GM19438 (cell line): Measurements from ENCODE around the gene AOAH.
"Not testable (repeated sequence)": the region's sequence is repeated elsewhere in the genome, so short reads cannot be mapped to it uniquely, and the experiment has no call there.

ENCODE experiments used
- ATAC-seq: cut with Tn5 transposase; IDR thresholded peaks from one replicate; pipeline ENCODE4 v1.9.1; 2021; ENCODE audit warnings: low read depth; ENCODE audit not compliant: unreplicated experiment

The AOAH gene

DNA sequence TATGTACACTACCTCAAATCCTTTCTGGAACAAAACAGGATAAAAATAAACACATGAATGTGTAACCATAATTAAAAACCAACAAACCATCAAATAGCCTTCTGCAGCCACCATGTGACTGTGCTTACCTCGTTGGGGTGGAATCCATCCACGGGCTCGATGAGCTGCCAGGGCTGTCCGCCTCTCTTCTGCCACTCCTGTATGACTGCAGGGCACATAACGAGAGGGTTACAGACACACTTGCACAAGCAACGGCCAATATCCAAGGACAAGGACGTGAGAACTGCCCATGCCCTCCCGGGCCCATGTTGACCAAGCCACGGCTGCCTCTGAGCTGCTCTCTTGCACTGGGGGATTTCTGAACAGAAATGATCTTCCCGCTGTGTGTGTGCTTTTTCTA is 202.4 kb downstream of the AOAH start:
- ATAC-seq, result no peak

- ATAC-seq, result no peak
Measured at GRCh38 chr7:36521133-36521532, 203.2 kb downstream of the AOAH start.

GRCh38 chr7:36515847-36516246 is 208.4 kb downstream of the AOAH start:
- ATAC-seq, result no peak

- no peak for ATAC-seq
Measured at GRCh38 chr7:36514289-36515243, 209.7 kb downstream of the AOAH start.

GRCh38 chr7:36513393-36513792 is 210.9 kb downstream of the AOAH start:
- no peak for ATAC-seq

DNA sequence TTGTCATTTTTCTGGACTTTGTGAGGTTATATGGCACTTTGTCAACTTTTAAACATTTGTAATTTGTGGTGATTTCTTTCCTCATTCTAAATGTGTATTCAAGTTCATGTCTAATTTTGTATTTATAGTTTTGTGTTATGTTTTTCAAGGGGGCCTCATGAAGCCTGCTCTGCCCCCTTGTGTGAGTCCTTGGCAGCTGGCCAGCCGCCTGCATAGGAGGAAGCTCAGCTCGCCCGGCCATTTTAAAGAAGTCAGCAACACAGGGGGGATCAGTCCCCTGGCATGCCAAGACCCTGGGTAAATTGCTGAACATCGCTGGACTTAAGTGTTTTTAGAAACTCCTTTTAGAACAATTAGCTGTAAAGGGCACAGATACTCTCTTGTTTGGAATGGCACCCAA is 211.7 kb downstream of the AOAH start:
- no peak for ATAC-seq

DNA sequence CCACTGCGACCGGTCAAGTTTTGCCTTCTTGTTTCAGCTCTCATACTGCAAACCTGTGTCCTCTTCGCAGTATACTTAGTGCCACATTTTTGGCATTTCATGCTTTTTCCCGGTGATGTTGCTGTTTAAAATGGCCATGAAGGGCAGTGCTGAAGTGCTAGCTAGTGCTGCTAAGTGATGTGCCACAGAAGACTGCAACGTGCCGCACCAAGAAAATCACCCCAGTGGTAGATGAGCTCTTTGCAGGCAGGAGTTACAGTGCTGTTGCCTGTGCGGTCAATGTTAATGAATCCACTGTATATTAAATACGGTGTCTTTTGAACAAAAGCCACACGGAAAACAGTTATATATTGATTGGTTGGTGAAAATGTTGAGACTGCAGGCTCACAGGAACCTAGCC is 214.3 kb downstream of the AOAH start:
- no peak for ATAC-seq

- no peak for ATAC-seq
Measured at GRCh38 chr7:36507475-36508440, 216.5 kb downstream of the AOAH start.

DNA sequence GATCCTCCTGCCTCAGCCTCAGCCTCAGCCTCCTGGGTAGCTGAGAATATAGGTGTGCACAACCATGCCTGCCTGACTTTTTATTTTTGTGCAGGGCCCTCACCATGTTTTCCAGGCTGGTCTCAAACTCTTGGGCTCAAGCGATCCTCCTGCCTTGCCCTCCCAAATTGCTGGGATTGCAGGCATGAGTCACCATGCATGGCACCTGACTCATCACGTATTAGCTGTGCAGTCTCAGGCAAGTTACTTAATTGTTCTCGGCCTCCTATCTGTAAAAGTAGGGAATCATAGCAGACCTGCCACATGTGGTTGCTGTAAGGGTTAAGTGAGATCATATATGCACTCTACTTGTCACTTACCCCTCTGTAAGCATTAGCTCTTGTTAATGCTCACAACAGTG is 217.5 kb downstream of the AOAH start:
- no peak for ATAC-seq

GRCh38 chr7:36506130-36506798 is 218.0 kb downstream of the AOAH start:
- no peak for ATAC-seq

GRCh38 chr7:36504617-36505016 is 219.7 kb downstream of the AOAH start:
- ATAC-seq, result not testable (repeated sequence)

GRCh38 chr7:36504216-36504615 is 220.1 kb downstream of the AOAH start:
- ATAC-seq, result not testable (repeated sequence)

DNA sequence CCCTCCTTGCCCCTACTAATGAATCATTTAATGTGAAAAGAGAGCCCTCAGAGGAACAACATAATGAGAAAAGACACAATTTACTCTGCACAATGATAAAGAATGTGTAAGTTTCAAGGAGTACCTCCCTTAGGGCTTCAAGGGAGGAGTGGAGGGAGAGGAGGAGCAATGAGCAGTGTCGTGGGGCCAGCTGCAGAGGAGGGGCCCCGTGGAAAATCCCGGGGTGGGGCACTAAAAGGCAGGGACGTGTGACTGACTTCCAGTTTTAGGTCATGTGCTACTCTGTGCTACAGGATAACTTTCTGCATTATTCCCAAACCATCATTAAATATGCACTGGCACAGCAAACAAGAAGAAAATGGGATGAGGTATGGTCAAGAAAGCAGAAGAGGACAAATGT is 226.5 kb downstream of the AOAH start:
- no peak for ATAC-seq

- ATAC-seq, result not testable (repeated sequence)
Measured at GRCh38 chr7:36497176-36497575, 227.1 kb downstream of the AOAH start.

DNA sequence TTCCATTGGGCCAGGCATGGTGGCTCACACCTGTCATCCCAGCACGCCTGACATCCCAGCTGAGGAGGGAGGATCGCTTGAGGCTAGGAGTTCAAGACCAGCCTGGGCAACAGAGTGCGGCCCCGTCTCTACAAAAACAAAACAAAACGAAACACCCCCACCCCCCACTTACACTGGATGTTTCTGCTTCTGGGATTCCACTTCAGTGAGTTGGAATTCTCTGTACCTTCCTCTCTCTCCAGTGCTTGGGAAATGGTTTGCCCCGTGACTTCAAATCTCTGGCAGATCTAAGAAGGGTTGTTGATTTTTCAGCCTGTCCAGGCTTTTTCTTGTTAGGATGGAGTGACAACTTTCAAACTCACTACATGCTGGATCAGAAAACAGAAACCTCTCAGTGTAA is 227.7 kb downstream of the AOAH start:
- no peak for ATAC-seq

DNA sequence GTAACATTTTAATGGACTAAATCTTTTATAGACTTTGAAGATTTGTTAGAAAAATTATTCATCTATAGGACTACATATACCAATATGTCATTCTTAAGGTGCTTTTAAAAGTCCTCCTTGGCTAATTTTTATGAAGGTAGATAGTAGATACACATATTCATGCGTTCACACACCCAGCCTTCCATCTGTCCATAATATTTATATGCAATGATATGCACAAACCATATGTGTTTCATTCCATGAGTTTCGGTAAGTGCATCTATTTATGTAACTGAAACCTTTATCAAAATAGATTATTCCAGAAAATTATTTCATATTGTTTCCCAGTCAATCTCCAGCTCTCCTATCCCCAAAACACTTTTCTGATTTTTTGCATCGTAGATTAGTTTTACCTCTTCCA is 233.0 kb downstream of the AOAH start:
- no peak for ATAC-seq

GRCh38 chr7:36490419-36490830 is 233.9 kb downstream of the AOAH start:
- ATAC-seq, result no peak

GRCh38 chr7:36488672-36489071 is 235.6 kb downstream of the AOAH start:
- ATAC-seq, result not testable (repeated sequence)

DNA sequence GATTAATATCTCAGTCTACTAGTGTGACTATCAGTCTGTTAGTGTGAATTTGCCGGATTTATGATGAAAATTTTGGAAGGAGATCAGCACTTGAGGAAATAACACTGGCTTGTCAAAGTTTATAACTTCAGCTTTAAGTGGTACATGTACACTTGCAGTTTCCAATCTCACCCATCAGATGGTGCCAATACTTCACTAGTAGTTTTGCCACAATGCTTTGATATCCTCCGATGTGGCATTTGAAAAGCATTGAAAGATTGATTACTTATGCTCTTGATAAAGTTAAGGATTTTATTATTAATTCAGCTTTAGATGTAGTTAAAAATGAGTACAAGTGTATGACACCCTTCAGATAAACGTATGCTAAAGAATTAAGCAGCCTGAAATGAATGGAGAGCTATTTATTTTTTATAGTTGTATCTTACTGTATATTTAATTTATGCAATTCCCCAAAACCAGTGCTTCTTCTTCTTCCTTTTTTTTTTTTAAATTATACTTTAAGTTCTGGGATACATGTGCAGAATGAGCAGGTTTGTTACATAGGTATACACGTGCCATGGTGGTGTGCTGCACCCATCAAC is 236.4 kb downstream of the AOAH start:
- ATAC-seq, result no peak

GRCh38 chr7:36486336-36486735 is 238.0 kb downstream of the AOAH start:
- no peak for ATAC-seq
